Activated T-helper 17 cell treated with anti-CD3 and anti-CD28 coated beads, Interleukin-2, amount 50 U/mL, for 72 hours (primary cell): ENCODE data around the gene KRT6C. TPM values are rescaled to one million over a fixed set of nuclear protein-coding genes. Genes with fewer than 3 reads are reported as not detected.
"Not testable (repeated sequence)": the region's sequence is repeated elsewhere in the genome, so short reads cannot be mapped to it uniquely, and the experiment has no call there.

Experiments
- ATAC-seq: fragments of 150-1000 bp; cut with Tn5 transposase; replicated peaks from 2 replicates; pipeline ENCODE4 v1.10.0; 2021; ENCODE audit warnings: mild to moderate bottlenecking, moderate library complexity
- H3K27ac Mint-ChIP-seq: one replicate; pipeline ENCODE4 v1.8.0; 2022; ENCODE audit warnings: mixed read lengths
- H3K27me3 Mint-ChIP-seq: one replicate; pipeline ENCODE4 v1.8.0; 2022; ENCODE audit warnings: mixed read lengths
- H3K36me3 Mint-ChIP-seq: one replicate; pipeline ENCODE4 v1.8.0; 2022; ENCODE audit warnings: low read depth, mild to moderate bottlenecking, mixed read lengths
- H3K4me1 Mint-ChIP-seq: one replicate; pipeline ENCODE4 v1.8.0; 2022; ENCODE audit warnings: mixed read lengths
- H3K4me3 Mint-ChIP-seq: one replicate; pipeline ENCODE4 v1.8.0; 2022; ENCODE audit warnings: mild to moderate bottlenecking, mixed read lengths
- H3K9me3 Mint-ChIP-seq: one replicate; pipeline ENCODE4 v1.8.0; 2022; ENCODE audit warnings: mixed read lengths
- total RNA-seq, 2 donors: library from RNA; stranded (reverse); gene quantifications; one replicate each; pipeline ENCODE4 v1.2.3, GENCODE V29; 2022

Gene KRT6C
- total RNA-seq, 2 donors from 2014 or later: not detected

GRCh38 chr12:52513736-52514135, 40.1 kb upstream of the KRT6C start:
- H3K9me3 Mint-ChIP-seq: peaks cover 8% of the 10 kb centered on the region
- ATAC-seq: no peak
- H3K4me1 Mint-ChIP-seq: no peaks in the 10 kb centered on the region
- H3K27ac Mint-ChIP-seq: no peak overlapping the region
- no peak overlapping the region for H3K4me3 Mint-ChIP-seq
- peaks cover 24% of the 10 kb centered on the region for H3K27me3 Mint-ChIP-seq
- no peaks in the 10 kb centered on the region for H3K36me3 Mint-ChIP-seq

- Mint-ChIP-seq H3K4me1 (no peaks in the 10 kb centered on the region), H3K27ac (no peak overlapping the region), H3K4me3 (no peak overlapping the region), H3K36me3 (no peaks in the 10 kb centered on the region), H3K27me3 (peaks cover 45% of the 10 kb centered on the region), H3K9me3 (peaks cover 8% of the 10 kb centered on the region)
- no peak for ATAC-seq
Measured at GRCh38 chr12:52508211-52508610, 34.6 kb upstream of the KRT6C start.

- Mint-ChIP-seq H3K4me1 (no peaks in the 10 kb centered on the region), H3K9me3 (peaks cover 8% of the 10 kb centered on the region), H3K36me3 (no peaks in the 10 kb centered on the region), H3K4me3 (no peak overlapping the region), H3K27me3 (peaks cover 38% of the 10 kb centered on the region), H3K27ac (no peak overlapping the region)
- no peak for ATAC-seq
Measured at GRCh38 chr12:52506858-52507715, 33.5 kb upstream of the KRT6C start.

DNA sequence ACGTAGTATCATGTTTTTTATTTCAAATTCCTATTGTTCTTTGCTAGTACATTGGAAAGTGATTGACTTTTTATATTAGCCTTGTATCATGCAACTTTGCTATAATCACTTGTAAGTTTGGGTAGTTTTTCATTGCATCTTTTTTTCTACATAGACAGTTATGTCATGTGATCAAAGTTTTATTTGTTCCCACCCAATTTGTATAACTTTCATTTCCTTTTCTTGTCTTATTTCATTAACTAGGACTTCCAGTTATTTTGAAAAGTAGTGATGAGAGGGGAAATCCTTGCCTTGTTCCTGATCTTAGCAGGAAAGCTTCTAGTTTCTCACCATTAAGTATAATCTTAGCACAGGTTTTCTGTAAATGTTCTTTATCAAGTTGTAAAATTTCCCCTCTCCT, 29.3 kb upstream of the KRT6C start:
- Mint-ChIP-seq H3K4me1 (no peaks in the 10 kb centered on the region), H3K27me3 (peaks cover 34% of the 10 kb centered on the region), H3K4me3 (no peak overlapping the region), H3K9me3 (no peaks in the 10 kb centered on the region), H3K27ac (no peak overlapping the region), H3K36me3 (no peaks in the 10 kb centered on the region)
- ATAC-seq: no peak

DNA sequence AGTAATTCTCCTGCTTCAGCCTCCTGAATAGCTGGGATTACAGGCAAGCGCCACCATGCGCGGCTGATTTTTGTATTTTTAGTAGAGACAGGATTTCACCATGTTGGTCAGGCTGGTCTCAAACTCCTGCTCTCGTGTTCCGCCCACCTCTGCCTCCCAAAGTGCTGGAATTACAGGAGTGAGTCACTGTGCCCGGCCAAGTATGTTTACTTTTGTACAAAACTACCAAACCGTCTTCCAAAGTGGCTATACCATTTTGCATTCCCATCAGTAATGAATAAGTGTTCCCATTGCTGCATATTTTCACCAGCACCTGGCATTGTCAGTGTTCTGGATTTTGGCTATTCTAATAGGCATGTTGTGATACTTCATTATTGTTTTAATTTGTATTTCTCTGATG, 27.9 kb upstream of the KRT6C start:
- Mint-ChIP-seq H3K9me3 (no peaks in the 10 kb centered on the region), H3K27ac (no peak overlapping the region), H3K4me3 (no peak overlapping the region), H3K4me1 (no peaks in the 10 kb centered on the region), H3K36me3 (no peaks in the 10 kb centered on the region), H3K27me3 (peaks cover 23% of the 10 kb centered on the region)
- ATAC-seq: no peak

GRCh38 chr12:52500574-52500973, 27.0 kb upstream of the KRT6C start:
- not testable (repeated sequence) for H3K36me3 Mint-ChIP-seq, ATAC-seq, H3K4me1 Mint-ChIP-seq, H3K27ac Mint-ChIP-seq, H3K9me3 Mint-ChIP-seq, H3K4me3 Mint-ChIP-seq
- H3K27me3 Mint-ChIP-seq: peaks cover 25% of the 10 kb centered on the region

DNA sequence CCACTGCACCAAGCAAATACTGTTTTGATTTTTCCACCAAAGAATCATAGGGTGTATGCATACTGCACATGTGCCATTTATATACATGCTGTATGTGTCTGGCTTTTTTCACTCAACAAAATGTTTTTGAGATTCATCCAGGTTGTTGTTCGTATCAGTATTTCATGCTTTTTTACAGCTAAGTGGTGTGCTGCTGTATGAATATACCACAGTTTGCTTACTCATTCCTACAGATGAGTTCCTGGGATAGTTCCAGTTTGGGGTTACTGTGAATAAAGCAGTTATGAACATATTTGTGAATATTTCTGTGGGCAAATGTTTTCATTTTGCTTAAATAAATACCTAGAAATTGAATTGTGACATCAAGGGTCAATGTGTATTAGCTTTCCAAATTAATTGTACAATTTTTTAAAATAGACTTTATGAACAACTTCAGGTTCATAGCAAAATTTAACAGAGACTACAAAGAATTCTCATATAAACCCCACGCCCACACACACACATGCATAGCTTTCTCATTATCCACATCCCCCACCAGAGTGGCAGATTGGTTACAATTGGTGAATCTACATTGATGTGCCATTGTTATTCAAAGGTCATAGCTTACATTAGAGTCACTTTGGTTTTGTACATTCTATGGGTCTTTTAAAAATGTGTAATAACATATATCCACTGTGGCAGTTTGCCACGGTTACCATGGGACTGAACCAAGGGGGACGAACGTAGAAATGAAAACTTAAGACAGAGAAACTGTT, 26.4 kb upstream of the KRT6C start:
- Mint-ChIP-seq H3K27me3 (peaks cover 25% of the 10 kb centered on the region), H3K4me3 (no peak overlapping the region), H3K4me1 (no peaks in the 10 kb centered on the region), H3K27ac (no peak overlapping the region), H3K36me3 (no peaks in the 10 kb centered on the region), H3K9me3 (no peaks in the 10 kb centered on the region)
- ATAC-seq: no peak

GRCh38 chr12:52498946-52499345, 25.3 kb upstream of the KRT6C start:
- H3K36me3 Mint-ChIP-seq: no peaks in the 10 kb centered on the region
- no peak overlapping the region for H3K4me3 Mint-ChIP-seq
- ATAC-seq: no peak

DNA sequence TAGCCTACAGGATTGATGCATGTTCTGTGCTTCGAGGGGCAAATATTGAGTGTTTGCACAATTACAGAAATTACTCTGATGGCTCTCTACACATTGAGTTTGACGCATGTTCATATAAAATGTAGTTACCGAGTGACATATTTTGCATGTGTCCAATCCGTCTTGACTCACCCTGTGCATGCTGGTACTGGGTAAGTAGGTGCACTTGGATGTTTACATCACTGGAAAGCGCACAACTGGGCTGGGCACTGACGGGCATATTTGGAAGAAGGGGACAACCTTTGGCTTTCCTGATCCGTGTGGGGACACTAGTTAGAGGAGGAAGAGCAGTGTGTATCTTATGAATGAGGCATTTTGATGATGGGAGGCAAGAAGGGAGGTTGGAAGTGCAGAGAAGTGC, 24.4 kb upstream of the KRT6C start:
- ATAC-seq: no peak
- no peak overlapping the region for H3K4me3 Mint-ChIP-seq
- H3K27ac Mint-ChIP-seq: no peak overlapping the region
- no peaks in the 10 kb centered on the region for H3K9me3 Mint-ChIP-seq
- no peaks in the 10 kb centered on the region for H3K4me1 Mint-ChIP-seq
- peaks cover 39% of the 10 kb centered on the region for H3K27me3 Mint-ChIP-seq
- H3K36me3 Mint-ChIP-seq: no peaks in the 10 kb centered on the region

More at GRCh38 chr12:52498946-52499345, 25.3 kb upstream of the KRT6C start:
- Mint-ChIP-seq H3K9me3 (no peaks in the 10 kb centered on the region), H3K4me1 (no peaks in the 10 kb centered on the region), H3K27ac (no peak overlapping the region), H3K27me3 (peaks cover 30% of the 10 kb centered on the region)

- no peak overlapping the region for H3K27ac Mint-ChIP-seq
- H3K36me3 Mint-ChIP-seq: no peaks in the 10 kb centered on the region
- no peaks in the 10 kb centered on the region for H3K4me1 Mint-ChIP-seq
- no peak for ATAC-seq
- H3K27me3 Mint-ChIP-seq: peaks cover 41% of the 10 kb centered on the region
- no peaks in the 10 kb centered on the region for H3K9me3 Mint-ChIP-seq
- no peak overlapping the region for H3K4me3 Mint-ChIP-seq
Measured at GRCh38 chr12:52496590-52497071, 23.0 kb upstream of the KRT6C start.

GRCh38 chr12:52496054-52496453, 22.4 kb upstream of the KRT6C start:
- Mint-ChIP-seq H3K27me3 (peaks cover 45% of the 10 kb centered on the region), H3K4me1 (no peaks in the 10 kb centered on the region), H3K36me3 (no peaks in the 10 kb centered on the region), H3K27ac (no peak overlapping the region), H3K4me3 (no peak overlapping the region), H3K9me3 (no peaks in the 10 kb centered on the region)
- ATAC-seq: no peak

DNA sequence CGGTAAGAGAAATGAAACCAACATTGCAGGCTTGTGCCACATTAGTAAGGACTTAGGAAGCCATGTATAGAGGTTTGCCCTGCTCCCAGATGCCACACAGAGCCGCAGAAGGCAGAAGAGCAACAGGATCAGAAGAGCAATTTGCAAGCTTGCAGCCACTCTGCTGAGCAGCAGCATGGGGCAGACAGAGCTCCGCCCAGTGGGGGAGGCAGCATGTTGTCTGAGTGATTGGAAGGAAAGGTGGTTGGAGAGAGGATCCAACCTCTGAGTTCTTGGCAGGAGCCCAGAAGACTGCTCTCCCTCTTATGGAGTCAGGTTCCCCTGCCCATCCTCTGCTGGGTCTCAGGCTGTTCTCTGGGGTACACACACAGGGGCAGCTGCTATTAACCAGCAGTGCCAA, 21.8 kb upstream of the KRT6C start:
- Mint-ChIP-seq H3K27me3 (peaks cover 48% of the 10 kb centered on the region), H3K4me3 (no peak overlapping the region), H3K36me3 (no peaks in the 10 kb centered on the region), H3K9me3 (no peaks in the 10 kb centered on the region), H3K4me1 (no peaks in the 10 kb centered on the region), H3K27ac (no peak overlapping the region)
- no peak for ATAC-seq

DNA sequence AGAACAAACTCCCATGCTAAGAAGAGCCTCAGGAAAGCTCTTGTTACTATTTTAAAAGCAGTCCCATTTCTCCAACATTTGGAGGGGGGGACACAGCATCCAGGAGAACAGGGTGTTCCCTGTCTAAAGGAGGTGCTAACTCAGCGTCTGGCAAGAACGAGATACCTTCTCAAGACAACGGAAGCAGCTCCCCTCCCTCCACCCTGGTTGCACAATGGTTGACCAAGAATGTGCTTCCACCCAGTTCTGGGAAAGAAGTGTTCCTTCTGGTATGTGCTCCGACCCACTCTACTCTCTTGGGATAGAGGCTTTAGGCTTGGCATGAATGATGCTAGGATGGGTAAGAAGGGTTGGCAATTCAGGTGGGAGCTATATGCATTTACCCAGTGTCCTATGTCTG, 20.9 kb upstream of the KRT6C start:
- H3K9me3 Mint-ChIP-seq: no peaks in the 10 kb centered on the region
- H3K27me3 Mint-ChIP-seq: peaks cover 48% of the 10 kb centered on the region
- no peak for ATAC-seq
- H3K27ac Mint-ChIP-seq: no peak overlapping the region
- H3K4me1 Mint-ChIP-seq: no peaks in the 10 kb centered on the region
- H3K36me3 Mint-ChIP-seq: no peaks in the 10 kb centered on the region
- no peak overlapping the region for H3K4me3 Mint-ChIP-seq

DNA sequence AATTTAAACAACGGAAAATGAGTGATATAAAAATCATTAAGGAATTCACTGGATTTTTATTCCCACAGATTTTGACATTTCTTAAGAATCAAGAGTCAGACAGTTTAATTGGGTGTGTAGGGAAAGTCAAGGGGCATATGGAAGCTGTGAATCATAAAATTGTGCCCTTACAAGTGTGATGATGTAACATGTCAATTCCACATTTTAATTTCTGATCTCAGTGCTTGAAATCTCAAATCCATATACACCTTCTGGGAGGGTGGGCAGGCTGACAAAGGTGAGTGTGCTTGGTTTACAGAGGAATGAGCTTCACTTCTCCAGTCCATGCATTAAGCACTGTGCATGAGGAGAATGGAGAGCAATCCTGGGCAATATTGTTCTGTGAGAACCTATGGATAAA, 20.5 kb upstream of the KRT6C start:
- ATAC-seq: no peak
- Mint-ChIP-seq H3K27me3 (peaks cover 48% of the 10 kb centered on the region), H3K27ac (no peak overlapping the region), H3K4me1 (no peaks in the 10 kb centered on the region), H3K9me3 (no peaks in the 10 kb centered on the region), H3K4me3 (no peak overlapping the region), H3K36me3 (no peaks in the 10 kb centered on the region)

DNA sequence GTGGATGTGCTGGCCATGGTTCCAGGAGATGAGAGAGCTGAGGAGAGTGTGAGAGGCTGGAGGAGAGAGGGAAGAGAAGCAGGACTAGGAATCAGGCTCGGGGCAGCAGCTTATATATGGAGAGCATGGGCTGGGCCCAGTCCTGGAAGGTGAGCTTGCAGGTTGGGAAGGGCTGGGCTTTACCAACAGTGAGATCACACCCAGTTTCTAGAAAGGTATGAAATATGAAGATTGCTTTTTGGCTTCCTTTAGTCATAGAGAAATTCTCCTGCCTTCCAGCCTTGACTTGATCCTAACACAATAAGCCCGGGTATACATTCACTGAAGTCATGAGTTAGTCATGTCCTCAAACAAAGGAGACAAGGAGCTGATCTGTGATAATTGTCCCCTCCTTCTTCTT, 19.6 kb upstream of the KRT6C start, which contains the start of gene KRT6A:
Gene KRT6A (minus strand): TSS at position 86 of the 400 bp plus-strand sequence. CDS start 69 bp downstream, at position 17.
- Mint-ChIP-seq H3K4me3 (no peak within 1 kb of the TSS), H3K9me3 (no peaks in the 10 kb centered on the region), H3K36me3 (no peaks in the 10 kb centered on the region), H3K27ac (no peak within 1 kb of the TSS), H3K4me1 (no peaks in the 10 kb centered on the region), H3K27me3 (peaks cover 52% of the 10 kb centered on the region)
- ATAC-seq: no peak
